Measurements from ENCODE around the gene RXRA. TPM values are rescaled to one million over a fixed set of nuclear protein-coding genes. Genes with fewer than 3 reads are reported as not detected.
A peak's percentile ranks its signal among the peaks of the same experiment; 100 is the strongest.

Gene RXRA
- total RNA-seq, 1 experiment from 2014 or later = 29.9 TPM

DNA sequence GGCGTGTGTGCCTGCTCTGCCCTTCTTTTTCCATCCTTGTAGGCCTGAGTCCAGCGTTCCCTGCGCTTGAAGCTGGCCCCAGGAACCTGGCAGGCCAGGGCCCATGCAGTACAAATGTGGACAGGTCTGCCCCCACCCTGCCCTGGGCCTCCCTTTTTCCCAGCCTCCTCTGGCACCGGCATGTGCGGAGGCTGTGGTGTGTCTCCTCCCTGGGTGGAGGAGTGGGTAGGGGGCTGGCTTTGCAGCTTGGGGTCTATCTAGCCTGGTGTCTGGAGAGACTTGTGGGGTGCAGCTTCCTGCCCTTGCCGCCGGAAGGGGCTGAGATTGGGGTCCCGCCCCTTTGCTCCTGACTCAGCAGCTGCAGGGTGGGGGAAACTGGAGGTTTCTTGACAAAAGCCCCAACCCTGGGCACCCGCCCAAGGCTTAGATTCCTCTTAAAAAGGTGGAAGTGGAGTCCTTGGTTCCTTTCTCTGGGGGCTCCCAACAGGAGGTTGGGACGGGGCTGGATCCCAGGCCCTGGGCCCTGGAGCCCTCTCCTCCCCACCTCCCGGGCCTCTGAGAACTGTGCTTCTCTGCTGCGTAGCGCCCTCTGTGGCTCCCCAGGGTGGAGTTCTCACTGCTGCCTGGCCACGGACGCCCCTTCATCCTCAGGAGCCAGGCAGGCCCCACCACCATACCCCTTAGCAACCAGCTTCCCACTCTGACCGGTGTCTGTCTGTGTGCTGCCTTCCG, 18.0 kb downstream of the RXRA start:
- H3K9me3 ChIP-seq (ENCODE audit: control insufficient read depth, low read depth, low read length) = no peaks in the 10 kb centered on the region
- H3K56ac ChIP-seq (ENCODE audit: insufficient read length, low read depth, low read length) = no peak overlapping the region
- Mint-ChIP-seq H3K9me3 (no peaks in the 10 kb centered on the region), H3K27me3 (ENCODE audit: low read depth) (no peaks in the 10 kb centered on the region), H3K4me1 (peaks cover 9 to 22% of the 10 kb centered on the region in 2 experiments), H3K27ac (peak overlapping the region in 2 of 3 experiments; percentile 66 to 80; a peak in 2 of 7 replicates), H3K36me3 (ENCODE audit: insufficient read depth in 1 of 3, low read depth in 3 of 3) (no peaks in the 10 kb centered on the region), H3K4me3 (no peak overlapping the region)
- no peak overlapping the region for H2AK5ac ChIP-seq (ENCODE audit: insufficient read length, low read length)
- no peak overlapping the region for H2BK15ac ChIP-seq (ENCODE audit: low read depth, low read length)
- H2BK20ac ChIP-seq (ENCODE audit: low read depth, low read length, poor library complexity, severe bottlenecking) = no peak overlapping the region
- H2BK120ac ChIP-seq (ENCODE audit: low read depth, low read length, poor library complexity, severe bottlenecking) = no peak overlapping the region
- no peak overlapping the region; the same call in 1 of the 2 replicates for H3K14ac ChIP-seq (ENCODE audit: insufficient read depth, low read length)
- no peaks in the 10 kb centered on the region for H3K4me1 ChIP-seq (ENCODE audit: insufficient read depth, low read length)
- H3K23ac ChIP-seq (ENCODE audit: insufficient read length, low read depth, low read length) = no peak overlapping the region
- no peaks in the 10 kb centered on the region for H3K27me3 ChIP-seq (ENCODE audit: insufficient read depth, low read length)
- no peak overlapping the region for H4K91ac ChIP-seq (ENCODE audit: insufficient read length, low read depth, low read length)
- DNase-seq = no peak
- no CpG with 5 or more reads among the region's 17 CpGs for WGBS (ENCODE audit: extremely low coverage, insufficient read length, low lambda C conversion rate)
- H3K79me1 ChIP-seq (ENCODE audit: insufficient read depth, low read depth, low read length, poor library complexity, severe bottlenecking) = peaks cover 2% of the 10 kb centered on the region
- no peak overlapping the region for H4K8ac ChIP-seq (replicated peaks; ENCODE audit: insufficient read length, low read depth, low read length)
- H3K9ac ChIP-seq (ENCODE audit: extremely low read depth, insufficient read length, low read length) = no peak overlapping the region
- H3K18ac ChIP-seq (ENCODE audit: insufficient read length, low read depth, low read length) = no peak overlapping the region
- H3K23me2 ChIP-seq (ENCODE audit: insufficient read length, low read depth, low read length, poor library complexity, severe bottlenecking) = no peaks in the 10 kb centered on the region
- no peak overlapping the region for H3K4ac ChIP-seq (ENCODE audit: low read depth, low read length)
- TF ChIP-seq, protein P1, sequence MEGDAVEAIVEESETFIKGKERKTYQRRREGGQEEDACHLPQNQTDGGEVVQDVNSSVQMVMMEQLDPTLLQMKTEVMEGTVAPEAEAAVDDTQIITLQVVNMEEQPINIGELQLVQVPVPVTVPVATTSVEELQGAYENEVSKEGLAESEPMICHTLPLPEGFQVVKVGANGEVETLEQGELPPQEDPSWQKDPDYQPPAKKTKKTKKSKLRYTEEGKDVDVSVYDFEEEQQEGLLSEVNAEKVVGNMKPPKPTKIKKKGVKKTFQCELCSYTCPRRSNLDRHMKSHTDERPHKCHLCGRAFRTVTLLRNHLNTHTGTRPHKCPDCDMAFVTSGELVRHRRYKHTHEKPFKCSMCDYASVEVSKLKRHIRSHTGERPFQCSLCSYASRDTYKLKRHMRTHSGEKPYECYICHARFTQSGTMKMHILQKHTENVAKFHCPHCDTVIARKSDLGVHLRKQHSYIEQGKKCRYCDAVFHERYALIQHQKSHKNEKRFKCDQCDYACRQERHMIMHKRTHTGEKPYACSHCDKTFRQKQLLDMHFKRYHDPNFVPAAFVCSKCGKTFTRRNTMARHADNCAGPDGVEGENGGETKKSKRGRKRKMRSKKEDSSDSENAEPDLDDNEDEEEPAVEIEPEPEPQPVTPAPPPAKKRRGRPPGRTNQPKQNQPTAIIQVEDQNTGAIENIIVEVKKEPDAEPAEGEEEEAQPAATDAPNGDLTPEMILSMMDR (conservative IDR thresholded peaks at IDR 0.05) = peak; percentile 48
- no peak overlapping the region for H2BK5ac ChIP-seq (ENCODE audit: insufficient read length, low read length)
- H2AFZ ChIP-seq (ENCODE audit: low read length) = no peak overlapping the region
- H3K4me2 ChIP-seq (ENCODE audit: insufficient read depth, insufficient read length, low read length) = no peak overlapping the region
- no peak overlapping the region for H4K5ac ChIP-seq (ENCODE audit: insufficient read length, low read depth, low read length)
- no peaks in the 10 kb centered on the region for H4K20me1 ChIP-seq (ENCODE audit: control insufficient read depth, insufficient read depth, insufficient read length)
- H3K79me2 ChIP-seq (ENCODE audit: insufficient read depth, low read length) = peaks cover 12% of the 10 kb centered on the region; the same call in 1 of the 2 replicates
- no peak overlapping the region for H2BK12ac ChIP-seq (ENCODE audit: insufficient read length, low read depth, low read length)
- H3K27ac ChIP-seq (ENCODE audit: insufficient read length, low read depth, low read length) = no peak overlapping the region
- no peak overlapping the region for H3T11ph ChIP-seq (ENCODE audit: low read length)
